HG02970 (cell line): ENCODE data around the gene TRAF2.
"Not testable (repeated sequence)": the region's sequence is repeated elsewhere in the genome, so short reads cannot be mapped to it uniquely, and the experiment has no call there.

Experiments
- ATAC-seq: cut with Tn5 transposase; IDR thresholded peaks from one replicate; pipeline ENCODE4 v1.9.1; 2021; ENCODE audit warnings: mild to moderate bottlenecking, moderate library complexity, moderate number of reproducible peaks; ENCODE audit not compliant: unreplicated experiment, low FRiP score

Gene TRAF2

DNA sequence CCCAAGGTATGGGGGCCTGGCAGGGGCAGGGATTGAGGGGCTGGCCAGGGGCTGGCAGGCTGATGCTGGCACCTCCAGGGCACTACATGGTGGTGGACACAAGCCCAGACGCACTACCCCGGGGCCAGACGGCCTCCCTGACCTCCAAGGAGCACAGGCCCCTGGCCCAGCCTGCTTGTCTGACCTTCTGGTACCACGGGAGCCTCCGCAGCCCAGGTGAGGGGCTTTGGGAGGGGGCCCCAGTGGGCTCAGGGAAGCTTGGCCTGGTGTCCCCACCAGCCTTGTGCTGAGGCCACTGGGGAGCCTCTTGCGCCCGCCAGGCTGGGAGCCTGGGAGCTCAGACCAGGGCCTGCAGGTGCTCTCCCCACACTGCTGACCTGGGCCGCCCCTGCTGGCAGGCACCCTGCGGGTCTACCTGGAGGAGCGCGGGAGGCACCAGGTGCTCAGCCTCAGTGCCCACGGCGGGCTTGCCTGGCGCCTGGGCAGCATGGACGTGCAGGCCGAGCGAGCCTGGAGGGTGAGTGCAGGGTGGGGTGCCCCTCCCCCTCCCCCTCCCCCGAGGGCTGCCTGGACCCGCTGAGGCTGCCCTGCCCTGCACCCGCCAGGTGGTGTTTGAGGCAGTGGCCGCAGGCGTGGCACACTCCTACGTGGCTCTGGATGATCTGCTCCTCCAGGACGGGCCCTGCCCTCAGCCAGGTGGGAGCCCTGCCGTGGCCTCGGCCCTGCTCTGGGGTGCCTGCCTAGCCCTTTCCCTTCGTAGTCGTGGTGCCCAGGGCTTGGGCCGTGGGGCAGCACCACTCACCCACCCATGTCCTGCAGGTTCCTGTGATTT lies 28.5 kb upstream of the TRAF2 start:
- ATAC-seq = no peak

DNA sequence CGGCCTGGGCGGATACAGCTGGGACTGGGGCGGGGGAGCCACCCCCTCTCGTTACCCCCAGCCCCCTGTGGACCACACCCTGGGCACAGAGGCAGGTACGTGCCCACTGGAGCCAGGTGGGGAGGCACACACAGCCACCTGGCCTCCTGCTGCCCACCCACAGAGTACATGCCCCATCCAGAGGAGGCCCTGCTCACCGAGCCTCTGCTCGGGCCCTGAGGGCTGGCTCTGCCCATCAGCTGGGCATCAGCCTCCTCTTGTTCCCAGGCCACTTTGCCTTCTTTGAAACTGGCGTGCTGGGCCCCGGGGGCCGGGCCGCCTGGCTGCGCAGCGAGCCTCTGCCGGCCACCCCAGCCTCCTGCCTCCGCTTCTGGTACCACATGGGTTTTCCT lies 27.9 kb upstream of the TRAF2 start:
- no peak for ATAC-seq

DNA sequence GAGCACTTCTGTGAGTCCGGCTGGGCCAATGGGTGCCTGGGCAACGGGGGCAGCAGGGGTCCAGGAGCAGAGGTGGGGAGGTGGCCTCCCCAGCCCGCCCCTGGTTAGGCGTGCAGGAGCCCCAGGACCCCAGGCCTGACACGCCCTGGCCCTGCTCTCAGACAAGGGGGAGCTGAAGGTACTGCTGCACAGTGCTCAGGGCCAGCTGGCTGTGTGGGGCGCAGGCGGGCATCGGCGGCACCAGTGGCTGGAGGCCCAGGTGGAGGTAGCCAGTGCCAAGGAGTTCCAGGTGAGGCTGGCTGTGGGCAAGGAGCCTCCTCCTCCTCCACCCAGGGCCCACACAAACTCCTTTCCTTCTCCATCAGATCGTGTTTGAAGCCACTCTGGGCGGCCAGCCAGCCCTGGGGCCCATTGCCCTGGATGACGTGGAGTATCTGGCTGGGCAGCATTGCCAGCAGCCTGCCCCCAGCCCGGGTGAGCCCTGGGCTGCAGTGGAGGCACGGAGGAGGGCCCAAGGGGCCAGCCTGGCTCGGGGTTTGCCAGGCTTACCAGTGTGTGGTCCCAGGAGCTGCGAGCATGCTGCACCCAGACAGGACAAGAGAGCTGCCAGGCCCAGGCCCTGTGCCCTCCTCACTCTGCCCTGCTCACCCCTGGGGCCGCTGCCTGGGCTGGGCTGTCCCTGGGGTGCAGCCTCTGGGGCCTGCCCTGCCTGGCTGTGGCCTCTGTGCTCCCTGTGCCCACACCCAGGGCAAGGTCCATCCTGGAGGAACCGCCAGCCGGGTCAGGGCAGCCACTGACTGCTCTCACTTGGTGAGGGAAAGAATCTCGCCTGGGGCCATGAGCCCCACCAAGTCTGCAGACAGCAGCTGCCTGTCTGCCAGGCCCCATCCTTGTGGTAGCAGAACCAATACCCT lies 27.2 kb upstream of the TRAF2 start:
- no peak for ATAC-seq

DNA sequence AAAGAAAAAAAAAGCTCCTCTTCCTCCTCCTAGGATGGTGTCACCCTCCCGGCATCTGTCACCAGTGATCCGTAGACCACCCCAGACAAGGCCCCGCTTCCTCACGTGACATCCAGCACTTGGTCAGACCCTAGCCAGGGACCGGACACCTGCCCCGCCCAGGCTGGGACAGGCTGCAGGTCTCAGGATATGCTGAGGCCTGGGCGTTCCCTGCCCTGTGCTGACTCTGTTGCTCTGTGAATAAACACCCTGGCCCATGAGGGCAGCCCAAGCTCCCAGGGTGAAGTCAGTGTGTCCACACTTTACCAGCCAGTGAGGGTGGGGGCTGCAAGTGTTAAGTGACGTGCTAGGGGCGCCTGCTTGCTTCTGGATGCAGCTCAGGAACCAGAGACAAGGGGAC lies 25.8 kb upstream of the TRAF2 start:
- ATAC-seq = no peak

DNA sequence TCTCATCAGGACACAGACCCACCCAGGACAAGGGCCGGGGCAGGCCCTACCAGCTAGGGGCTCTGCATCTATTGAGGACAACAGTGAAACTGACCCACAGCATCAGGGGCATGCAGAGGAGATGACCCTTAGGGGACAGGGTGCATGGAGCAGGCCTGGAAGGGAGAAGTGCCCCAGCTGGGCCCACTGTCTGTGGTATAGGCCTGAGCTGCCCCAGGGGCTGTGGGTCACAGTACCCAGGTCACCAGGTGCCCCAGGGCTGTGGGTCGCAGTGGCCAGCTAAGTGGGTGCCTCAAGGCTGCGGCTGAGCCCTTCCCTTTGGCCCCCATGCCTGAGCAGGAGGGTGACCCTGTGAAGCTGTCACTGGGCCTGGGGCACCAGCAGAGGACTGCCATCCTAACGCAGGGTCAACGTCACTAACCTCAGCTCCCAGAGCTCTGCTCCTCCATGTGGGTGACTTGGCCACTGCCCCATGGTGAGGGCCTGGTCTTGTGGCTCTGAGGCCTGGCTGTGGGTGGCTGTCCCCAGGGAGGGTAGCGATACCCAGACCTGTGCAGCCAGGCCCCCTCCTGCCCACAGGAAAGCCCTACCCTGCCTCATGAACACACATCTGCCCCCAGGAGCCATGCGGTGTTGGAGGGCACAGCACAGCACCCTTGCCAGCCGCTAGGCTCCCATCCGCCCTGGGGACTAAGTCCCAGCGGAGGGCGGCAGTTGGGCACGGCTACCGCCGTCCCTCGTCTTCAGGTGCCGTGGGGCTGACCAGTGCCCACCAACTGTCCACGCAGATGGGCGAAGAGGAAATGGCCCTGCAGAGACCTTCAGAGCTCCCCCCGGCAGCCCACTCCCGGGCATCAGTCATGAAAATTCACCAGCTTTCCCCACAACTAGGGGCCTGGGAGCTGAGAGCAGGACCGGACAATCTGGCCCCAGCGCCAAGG lies 25.1 kb upstream of the TRAF2 start:
- no peak for ATAC-seq

DNA sequence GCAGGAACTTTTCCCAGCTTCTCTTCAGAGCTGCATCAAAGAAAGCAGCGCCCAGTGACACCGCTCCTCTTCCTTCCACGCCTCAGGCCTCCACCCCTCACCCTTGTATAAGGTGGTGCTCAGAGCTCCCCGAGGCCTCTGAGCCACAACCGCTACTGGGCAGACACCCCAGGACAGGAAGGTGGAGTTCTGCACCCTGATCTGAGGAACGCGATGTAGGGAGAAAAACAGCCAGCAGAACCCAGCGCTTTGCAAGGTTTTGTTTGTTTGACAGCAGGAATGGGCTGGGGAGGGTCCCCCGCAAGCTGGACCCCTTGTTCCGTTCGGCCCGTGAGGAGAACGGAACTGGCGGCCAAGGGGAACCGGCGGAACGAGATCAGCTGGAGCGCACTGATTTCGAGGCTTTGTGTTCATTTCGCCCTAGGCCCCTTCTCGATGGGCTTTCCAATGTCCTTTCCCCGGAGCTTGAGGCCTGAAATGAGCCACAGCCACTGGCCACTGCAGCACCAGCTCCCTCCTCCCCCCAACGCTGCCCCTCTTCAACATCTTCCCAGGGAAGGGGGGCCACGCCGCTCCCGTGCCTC lies 24.4 kb upstream of the TRAF2 start:
- ATAC-seq = no peak

DNA sequence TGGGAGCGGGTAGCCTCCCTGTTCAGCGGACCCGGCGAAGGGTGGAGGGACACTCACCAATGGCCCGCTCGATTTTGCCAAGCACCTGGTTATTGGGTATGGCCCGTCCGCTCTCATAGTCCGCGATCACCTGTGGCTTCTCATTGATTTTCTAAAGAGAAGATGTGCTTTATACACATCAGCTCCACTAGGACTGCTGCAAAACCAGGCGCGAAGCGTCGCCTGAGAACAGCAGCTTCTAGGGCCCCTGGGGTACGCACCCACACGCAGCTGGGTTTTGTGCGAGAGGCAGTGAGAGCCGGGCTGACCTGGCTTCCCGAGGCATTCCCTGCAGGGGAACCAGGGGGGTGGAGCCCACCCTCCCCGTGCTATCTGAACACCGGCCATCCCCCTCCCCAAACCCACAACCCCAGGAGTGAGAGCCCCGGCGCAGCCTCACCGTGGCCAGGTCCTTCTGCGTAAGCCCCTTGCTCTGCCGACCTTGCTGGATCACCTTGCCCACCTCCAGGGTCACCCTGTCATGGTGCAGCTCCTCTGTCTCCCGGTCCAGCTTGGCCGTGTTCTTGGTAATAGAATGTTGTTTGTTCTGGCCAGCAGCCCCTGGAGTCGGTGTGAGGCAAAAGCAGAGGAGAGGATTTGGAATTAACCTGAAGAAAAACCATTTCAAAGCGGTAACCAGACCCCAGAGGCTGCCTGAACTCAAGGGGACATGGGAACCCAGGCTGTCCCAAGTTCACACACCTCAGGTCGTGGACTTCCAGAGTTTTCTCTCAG lies 23.3 kb upstream of the TRAF2 start:
- ATAC-seq = no peak

DNA sequence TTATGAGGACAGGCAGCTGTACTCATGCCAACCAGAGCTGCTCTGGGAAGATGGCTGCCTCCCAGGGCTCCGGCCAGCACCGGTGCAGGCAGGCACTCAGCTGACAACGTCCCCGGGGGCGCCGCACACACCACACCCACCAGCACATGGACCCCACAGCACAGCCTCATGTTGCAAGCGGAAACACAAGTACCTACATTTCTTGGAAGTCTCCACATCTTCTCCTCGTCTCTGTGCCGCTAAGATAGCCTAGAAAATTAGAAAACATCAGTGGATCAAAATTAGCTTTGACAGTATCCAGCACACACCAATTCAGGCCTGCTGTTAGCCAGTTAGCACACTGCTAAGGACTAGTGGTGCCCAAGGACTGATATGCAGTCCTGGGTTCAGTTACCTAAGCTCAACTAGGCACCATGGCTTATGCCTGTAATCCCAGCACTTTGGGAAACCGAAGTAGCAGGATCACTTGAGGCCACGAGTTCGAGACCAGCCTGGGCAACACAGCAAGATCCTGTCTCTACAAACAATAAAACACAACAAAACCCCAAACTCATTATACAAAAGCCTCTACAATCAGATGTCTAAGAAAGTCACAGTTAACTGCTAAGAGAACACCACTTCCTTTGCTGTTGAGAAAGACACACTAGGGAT lies 22.6 kb upstream of the TRAF2 start:
- ATAC-seq = no peak

DNA sequence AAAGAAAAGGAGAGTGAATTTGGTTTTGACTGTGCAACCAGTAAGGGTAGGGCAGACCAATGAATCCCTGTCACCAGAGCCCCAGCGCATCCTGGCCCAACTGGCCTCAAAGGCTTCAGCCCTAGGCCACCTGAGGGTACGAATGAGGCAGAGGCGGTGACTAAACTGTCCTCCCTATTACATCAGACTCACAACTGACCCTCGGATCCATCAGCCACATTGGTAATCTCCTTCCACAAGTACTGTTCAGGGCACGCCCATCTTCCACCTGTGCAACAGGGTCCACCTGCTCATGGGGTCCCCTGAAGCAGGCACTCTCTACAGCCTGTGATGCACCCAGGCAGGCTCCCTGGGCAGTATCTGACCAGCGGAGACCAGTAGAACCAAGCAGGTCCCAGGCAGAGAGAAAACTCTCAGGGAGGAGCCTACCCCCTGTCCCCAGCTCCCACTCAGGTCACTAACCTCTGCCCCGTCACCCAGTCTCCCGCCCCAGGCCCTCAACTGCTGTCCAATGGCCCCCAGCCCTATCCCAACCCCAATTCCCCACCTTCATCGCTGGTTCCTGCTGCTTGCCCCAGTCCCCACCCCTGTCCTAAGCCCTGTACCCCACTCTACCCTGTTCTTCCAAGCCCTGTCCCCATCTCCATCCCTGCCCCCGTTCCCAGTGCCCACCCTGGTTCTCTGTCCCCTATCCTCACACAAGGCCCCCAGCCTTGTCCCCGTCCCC lies 21.1 kb upstream of the TRAF2 start:
- no peak for ATAC-seq

DNA sequence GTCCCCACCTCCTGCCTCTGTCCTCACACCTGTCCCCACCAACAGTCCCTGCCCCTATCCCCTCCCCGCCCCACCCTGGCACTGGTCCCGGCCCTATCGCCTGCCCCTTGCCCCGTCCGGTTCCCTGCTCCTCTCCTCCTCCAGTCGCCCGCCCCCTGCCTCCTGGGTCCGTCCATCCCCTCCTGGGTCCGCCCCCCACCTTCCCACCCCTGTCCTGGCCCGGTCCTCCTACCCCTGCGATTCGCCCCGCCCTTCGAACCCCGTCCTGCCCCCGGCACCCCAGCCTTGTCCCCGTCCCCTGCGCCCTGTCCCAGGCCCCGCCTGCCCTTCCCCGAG lies 20.6 kb upstream of the TRAF2 start:
- ATAC-seq = no peak

DNA sequence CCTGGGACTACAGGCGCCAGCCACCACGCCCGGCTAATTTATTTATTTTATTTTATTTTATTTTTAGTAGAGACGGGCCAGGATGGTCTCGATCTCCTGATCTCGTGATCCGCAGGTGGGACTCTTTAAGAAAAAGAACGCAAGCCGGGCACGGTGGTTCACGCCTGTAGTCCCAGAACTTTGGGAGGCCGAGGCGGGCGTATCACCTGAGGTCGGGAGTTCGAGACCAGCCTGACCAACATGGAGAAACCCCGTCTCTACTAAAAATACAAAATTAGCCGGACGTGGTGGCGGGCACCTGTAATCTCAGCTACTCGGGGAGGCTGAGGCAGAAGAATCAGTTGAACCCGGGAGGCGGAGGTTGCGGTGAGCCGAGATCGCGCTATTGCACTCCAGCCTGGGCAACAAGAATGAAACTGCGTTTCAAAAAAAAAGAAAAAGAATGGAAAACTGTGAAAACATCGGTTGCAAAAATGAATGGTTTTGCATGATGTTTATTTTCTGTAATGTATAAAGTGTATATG lies 19.4 kb upstream of the TRAF2 start:
- not testable (repeated sequence) for ATAC-seq

DNA sequence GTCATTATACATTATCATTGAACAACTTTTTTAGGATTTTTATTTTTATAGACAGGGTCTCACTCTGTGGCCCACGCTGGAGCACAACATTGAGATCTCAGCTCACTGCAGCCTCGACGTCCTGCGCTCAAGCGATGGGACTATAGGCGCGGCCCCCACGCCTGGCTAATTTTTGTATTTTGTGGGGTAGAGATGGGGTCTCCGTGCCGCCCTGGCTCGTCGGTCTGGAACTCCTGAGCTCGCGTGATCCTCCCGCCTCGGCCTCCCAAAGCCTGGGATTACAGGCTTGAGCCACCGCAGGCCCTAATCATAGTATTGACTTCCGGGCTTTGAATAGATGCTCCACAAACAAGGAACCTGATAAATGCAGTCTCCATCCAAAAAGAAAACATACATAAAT lies 18.8 kb upstream of the TRAF2 start:
- no peak for ATAC-seq

DNA sequence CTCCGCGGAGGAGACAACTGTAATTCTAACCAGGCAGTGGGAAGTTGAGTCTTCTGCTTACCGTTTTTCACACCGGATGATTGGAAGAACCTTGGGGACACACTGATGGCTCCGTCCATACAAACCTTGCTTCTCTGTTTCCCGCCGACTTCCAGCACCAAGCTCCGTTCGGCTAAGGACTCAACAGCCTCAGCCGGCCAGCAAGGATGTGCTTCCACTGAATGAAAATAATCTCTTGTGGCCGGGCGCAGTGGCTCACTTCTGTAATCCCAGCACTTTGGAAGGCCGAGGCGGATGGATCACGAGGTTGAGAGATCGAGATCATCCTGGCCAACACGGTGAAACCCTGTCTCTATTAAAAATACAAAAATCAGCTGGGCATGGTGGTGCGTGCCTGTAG lies 18.4 kb upstream of the TRAF2 start:
- ATAC-seq = no peak

DNA sequence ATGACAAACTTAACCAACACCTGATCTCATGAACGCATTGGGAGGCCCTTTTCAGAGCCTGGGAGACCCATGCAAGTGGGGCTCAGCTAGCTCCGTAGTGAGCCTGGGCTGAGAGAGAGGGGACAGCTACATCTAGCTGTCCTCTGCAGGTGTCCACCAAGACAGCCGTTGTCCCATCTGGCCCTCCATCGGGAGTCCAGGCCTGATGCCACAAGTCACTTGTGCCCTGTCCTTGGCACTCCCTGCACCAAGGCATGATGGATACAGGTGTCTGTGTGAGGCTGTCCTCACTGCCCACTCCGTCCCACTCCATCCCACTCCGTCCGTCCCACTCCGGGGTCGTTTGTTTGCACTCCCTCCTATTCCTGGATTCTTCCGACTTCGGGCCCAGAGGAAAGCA lies 17.7 kb upstream of the TRAF2 start:
- ATAC-seq = no peak

DNA sequence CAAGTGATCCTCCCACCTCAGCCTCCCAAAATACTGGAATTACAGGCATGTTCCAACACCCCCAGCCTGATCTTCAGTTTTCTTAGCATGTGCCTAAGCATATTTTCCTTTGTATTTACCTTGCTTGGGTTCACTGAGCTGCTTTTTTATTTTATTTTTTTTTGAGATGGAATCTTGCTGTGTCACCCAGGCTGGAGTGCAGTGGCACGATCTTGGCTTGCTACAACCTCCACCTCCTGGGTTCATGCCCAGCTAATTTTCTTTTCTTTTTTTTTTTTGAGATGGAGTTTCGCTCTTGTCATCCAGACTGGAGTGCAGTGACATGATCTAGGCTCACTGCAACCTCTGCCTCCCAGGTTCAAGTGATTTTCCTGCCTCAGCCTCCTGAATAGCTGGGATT lies 16.7 kb upstream of the TRAF2 start:
- ATAC-seq = not testable (repeated sequence)

DNA sequence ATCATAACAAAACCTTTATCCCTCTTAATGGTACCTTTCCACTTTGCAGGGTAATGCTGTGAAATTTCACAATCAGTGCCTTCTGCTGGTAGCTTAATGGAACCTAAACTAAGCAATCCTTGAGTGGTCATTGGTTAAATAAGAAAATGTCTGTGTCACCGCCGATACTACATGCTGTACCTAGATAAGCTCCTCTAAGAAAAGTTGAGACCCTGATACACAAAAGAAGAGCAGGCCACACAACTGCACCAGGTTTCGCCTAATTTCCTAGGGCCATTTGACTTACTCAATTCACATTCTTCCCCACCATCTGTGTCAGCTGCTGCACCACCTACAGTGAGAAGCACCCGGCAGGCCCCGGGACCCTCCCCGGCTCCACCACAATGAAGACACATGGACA lies 11.2 kb upstream of the TRAF2 start:
- no peak for ATAC-seq

DNA sequence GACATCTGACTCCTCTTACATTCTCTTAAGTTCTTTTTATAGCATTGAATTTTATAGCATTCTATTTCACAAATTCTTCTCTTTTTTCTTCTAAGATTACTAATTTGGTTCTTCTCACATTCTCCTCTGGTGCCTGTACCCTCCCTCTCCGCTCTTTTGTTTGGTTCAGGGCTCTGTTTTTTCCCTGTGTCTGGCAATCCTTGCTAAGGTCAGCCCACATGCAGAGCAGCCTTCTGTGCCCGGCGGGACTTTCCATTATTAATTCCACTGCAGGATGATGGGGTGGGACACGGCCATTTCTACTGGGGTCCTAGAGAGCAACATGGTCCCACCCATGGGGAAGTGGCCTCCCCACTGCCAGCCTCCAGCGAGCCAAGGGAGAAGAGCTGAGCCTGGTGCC lies 9.8 kb upstream of the TRAF2 start:
- ATAC-seq = no peak

DNA sequence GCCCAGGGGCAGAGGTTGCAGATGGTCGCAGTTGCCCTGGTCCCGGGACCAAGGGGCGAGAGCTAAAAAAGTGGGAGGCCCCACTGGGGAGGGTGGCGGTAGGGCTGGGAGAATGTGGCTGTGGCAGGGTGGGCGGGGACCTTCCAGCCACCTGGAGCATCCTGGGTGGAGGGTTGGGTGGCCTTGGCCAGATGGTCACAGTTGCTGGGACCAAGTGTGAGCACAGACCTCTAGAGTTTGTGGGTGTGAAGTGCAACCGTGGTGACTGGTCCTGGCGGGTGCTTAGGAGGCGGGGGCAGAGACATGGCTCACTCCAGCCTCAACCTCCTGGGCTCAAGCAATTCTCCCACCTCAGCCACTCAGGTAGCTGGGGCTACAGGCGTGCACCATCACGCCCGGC lies 5.7 kb upstream of the TRAF2 start:
- no peak for ATAC-seq
